Measurements from ENCODE around the gene SEC14L3. TPM values are rescaled to one million over a fixed set of nuclear protein-coding genes. Genes with fewer than 3 reads are reported as not detected.

The SEC14L3 gene
- total RNA-seq, 2 donors from 2014 or later, result not detected

DNA sequence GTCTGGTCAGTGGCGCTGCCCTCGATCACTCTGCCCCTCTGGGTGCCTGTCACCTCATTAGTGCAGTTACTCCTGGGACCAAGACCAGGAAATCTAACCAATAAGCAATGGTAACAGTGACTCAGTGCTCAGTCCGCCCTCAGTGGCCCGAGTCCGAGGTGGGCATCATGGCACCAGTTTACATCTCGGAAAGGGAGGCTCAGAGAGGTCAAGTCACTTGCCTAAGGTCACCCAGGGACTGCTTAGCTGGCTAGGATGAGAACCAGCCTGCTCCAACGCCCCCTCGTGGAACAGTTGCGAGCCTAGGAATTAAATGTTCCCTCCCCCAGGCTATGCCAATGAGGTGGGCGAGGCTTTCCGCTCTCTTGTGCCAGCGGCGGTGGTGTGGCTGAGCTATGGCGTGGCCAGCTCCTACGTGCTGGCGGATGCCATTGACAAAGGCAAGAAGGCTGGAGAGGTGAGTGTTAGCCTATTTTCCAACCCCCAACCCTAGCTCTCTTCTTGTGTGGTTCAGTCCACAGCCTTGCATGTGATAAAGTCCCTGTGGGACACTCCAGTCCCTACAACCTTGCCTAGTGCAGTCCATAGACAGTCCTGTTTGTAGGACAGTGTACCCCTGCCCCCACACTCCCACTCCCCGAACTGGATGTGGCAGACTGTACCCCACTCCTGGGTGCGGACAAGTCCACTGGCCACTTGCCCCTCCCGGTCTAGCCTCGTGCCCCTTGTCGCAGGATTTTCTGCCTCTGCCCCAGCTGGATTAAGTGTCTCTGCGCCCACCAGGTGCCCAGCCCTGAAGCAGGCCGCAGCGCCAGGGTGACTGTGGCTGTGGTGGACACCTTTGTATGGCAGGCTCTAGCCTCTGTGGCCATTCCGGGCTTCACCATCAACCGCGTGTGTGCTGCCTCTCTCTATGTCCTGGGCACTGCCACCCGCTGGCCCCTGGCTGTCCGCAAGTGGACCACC lies 45.1 kb downstream of the SEC14L3 start:
- TF ChIP-seq POLR2A (IDR thresholded peaks at IDR 0.05), result no peak
- peak; percentile 48 to 90 (median 79) for TF ChIP-seq CTCF (IDR thresholded peaks at IDR 0.05)
- peaks cover 42% of the 10 kb centered on the region for H3K4me1 ChIP-seq
- 38 to 46% methylated on average over 24 to 25 of the region's 29 CpGs for WGBS, 2 donors
- H3K36me3 ChIP-seq (replicated peaks in 1 of 2; ENCODE audit: insufficient read depth in 1 of 2, low read depth in 2 of 2), result no peaks in the 10 kb centered on the region
- peak overlapping the region; percentile 68 to 87 (median 78) for H3K27ac ChIP-seq
- ATAC-seq (peak; percentile 38), DNase-seq (peak; percentile 90 to 93 (median 90))
- peak overlapping the region in 1 of 2 donors; percentile 32 for H3K4me3 ChIP-seq
- H3K27me3 ChIP-seq, result no peaks in the 10 kb centered on the region
- intact Hi-C loops (cut with DNase I), result no loop called here
- no peaks in the 10 kb centered on the region for H3K9me3 ChIP-seq

DNA sequence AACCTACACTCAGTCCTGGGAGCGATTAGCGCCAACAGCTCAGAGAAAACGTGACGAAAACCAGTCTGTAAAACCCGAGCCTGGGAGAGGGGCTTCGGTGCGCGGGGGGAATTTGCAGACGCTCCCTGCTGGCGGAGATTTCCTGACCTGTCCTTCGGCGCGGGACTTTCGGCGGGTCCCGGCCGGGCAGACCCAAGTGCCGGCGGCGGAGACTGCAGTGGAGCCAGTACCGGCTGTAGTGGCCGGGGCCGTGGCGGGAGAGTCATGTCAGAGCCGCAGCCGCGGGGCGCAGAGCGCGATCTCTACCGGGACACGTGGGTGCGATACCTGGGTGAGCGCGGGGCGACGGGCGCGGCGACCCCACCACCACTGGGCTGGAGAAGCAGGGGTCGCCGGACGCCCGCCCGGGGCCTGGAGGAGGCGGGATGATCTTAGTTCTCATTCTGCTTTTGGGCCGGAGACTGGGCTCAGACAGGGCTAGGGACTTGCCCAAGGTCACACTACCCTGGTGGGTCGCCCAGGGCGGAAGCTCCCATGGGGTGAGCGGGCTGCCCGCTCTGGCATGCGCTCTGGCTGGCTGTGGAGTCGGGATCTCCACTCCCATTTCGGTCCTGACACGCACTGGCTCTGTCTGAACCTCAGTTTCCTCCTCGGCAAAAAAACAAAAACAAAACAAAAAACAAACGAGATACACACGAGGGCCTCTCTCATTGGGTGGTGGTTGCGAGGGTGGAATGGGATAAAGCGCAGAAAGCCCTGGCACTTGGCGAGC lies 46.0 kb downstream of the SEC14L3 start, which contains the start of gene MTFP1:
Gene MTFP1 (plus strand): TSS at position 153 of the 772 bp plus-strand sequence. CDS start 112 bp downstream, at position 265.
- no peaks in the 10 kb centered on the region for H3K36me3 ChIP-seq (replicated peaks in 1 of 2; ENCODE audit: insufficient read depth in 1 of 2, low read depth in 2 of 2)
- H3K27ac ChIP-seq, result peak within 1 kb of the TSS; percentile 72 to 97 (median 96)
- H3K9me3 ChIP-seq, result no peaks in the 10 kb centered on the region
- peaks cover 43% of the 10 kb centered on the region for H3K4me1 ChIP-seq
- DNase-seq (peak; percentile 55 to 73 (median 66)), ATAC-seq (no peak)
- peak within 1 kb of the TSS; percentile 32 for H3K4me3 ChIP-seq
- peak; percentile 33 to 56 (median 48) for TF ChIP-seq POLR2A (IDR thresholded peaks at IDR 0.05)
- TF ChIP-seq CTCF (IDR thresholded peaks at IDR 0.05), result no peak
- intact Hi-C loops (cut with DNase I), result no loop called here
- no peaks in the 10 kb centered on the region for H3K27me3 ChIP-seq
- WGBS, 2 donors, result 0 to 1% methylated on average over 21 to 56 of the region's 61 CpGs

DNA sequence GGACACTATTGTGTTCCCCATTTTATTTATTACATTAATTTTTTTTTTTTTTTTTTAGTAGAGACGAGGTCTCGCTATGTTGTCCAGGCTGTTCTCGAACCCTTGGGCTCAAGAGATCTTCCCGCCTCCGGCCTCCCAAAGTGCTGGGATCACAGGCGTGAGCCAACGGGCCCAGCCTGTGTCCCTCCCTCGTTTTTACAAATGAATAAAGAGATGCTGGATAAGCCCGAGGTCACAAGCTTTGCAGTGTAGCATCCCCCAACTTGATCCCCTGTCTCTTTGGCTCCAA lies 46.5 kb downstream of the SEC14L3 start:
- intact Hi-C loops (cut with DNase I), result no loop called here
- TF ChIP-seq POLR2A (IDR thresholded peaks at IDR 0.05), result no peak
- no peak for TF ChIP-seq CTCF (IDR thresholded peaks at IDR 0.05)
- H3K4me1 ChIP-seq, result peaks cover 43% of the 10 kb centered on the region
- H3K36me3 ChIP-seq (replicated peaks in 1 of 2; ENCODE audit: insufficient read depth in 1 of 2, low read depth in 2 of 2), result no peaks in the 10 kb centered on the region
- no peaks in the 10 kb centered on the region for H3K27me3 ChIP-seq
- ATAC-seq, result no peak
- no peaks in the 10 kb centered on the region for H3K9me3 ChIP-seq
- DNase-seq, result no peak
- 3 to 5% methylated on average over 9 of the region's 9 CpGs for WGBS, 2 donors
- peak overlapping the region; percentile 32 for H3K4me3 ChIP-seq
- peak overlapping the region; percentile 68 to 87 (median 78) for H3K27ac ChIP-seq

GRCh38 chr22:30424534-30425326 lies 47.1 kb downstream of the SEC14L3 start:
- WGBS, 2 donors, result 38 to 40% methylated on average over 20 of the region's 20 CpGs
- no peak for ATAC-seq
- peak in 1 of 4 donors; percentile 23 for DNase-seq
- Histone ChIP-seq H3K4me1 (peaks cover 43% of the 10 kb centered on the region), H3K4me3 (no peak overlapping the region), H3K36me3 (replicated peaks in 1 of 2; ENCODE audit: insufficient read depth in 1 of 2, low read depth in 2 of 2) (no peaks in the 10 kb centered on the region), H3K27ac (peak overlapping the region; percentile 94 to 97 (median 96)), H3K27me3 (no peaks in the 10 kb centered on the region), H3K9me3 (no peaks in the 10 kb centered on the region)
- intact Hi-C loops (cut with DNase I), result no loop called here
- TF ChIP-seq POLR2A (IDR thresholded peaks at IDR 0.05) (no peak), CTCF (IDR thresholded peaks at IDR 0.05) (peak in 1 of 7 experiments; percentile 1)
